ENCODE measurements around the gene GRK7. TPM values are rescaled to one million over a fixed set of nuclear protein-coding genes. Genes with fewer than 3 reads are reported as not detected.

The GRK7 gene
- total and polyA plus RNA-seq, 9 of the 15 experiments (the other 6 are each of a cell fraction or from before 2014, with no cell fraction given) = 0.01 to 0.08 (median 0.04) TPM; not detected in 3

DNA sequence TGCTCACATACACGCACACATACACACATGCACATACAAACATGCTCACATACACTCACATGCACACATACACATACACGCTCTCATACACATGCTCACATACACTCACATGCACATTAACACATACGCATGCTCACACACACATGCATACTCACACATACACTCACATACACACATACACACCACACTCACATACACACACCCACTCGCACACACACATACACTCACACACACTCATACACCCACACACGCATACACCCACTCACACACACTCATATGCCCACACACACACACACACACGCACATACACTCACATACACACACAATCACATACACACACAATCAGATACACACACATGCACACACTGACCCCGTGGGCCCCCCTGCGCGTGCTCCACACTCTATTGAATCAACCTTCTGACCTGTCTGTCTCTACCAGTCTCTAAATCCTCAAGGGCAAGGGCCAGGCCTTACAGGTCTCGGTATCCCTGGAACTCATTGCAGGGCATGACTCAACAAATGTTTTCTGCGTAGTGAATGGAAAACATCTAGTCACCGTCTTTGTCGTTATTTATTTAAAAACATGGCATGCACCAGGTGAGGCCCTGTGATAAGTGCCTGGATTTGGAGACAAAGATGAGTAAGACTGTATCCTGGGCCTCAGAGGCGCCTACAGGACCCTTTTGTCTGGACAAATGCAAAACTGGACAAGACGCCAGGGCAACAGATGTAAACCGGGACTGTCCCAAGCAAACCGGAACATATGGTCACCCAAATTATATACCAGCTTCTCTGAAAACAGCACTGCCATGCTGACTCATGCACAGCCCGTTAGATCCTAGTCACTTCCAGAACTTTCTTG, 41.8 kb downstream of the GRK7 start (continued):
- TF ChIP-seq, protein P1, sequence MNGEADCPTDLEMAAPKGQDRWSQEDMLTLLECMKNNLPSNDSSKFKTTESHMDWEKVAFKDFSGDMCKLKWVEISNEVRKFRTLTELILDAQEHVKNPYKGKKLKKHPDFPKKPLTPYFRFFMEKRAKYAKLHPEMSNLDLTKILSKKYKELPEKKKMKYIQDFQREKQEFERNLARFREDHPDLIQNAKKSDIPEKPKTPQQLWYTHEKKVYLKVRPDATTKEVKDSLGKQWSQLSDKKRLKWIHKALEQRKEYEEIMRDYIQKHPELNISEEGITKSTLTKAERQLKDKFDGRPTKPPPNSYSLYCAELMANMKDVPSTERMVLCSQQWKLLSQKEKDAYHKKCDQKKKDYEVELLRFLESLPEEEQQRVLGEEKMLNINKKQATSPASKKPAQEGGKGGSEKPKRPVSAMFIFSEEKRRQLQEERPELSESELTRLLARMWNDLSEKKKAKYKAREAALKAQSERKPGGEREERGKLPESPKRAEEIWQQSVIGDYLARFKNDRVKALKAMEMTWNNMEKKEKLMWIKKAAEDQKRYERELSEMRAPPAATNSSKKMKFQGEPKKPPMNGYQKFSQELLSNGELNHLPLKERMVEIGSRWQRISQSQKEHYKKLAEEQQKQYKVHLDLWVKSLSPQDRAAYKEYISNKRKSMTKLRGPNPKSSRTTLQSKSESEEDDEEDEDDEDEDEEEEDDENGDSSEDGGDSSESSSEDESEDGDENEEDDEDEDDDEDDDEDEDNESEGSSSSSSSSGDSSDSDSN (IDR thresholded peaks at IDR 0.05; ENCODE audit: borderline replicate concordance in 1 of 2, low read depth in 2 of 2, low read length in 2 of 2) = 0 out of 4 replicates have a peak, but pooled peaks of 1 of the 2 experiments have one; percentile 39
- TF ChIP-seq ZNF778 (CRISPR knock-in tag; IDR thresholded peaks at IDR 0.05) = no peak
- no peak; the same call in 1 of the 2 replicates for TF ChIP-seq MBD2 (IDR thresholded peaks at IDR 0.05; ENCODE audit: borderline replicate concordance, low read depth)
- TF ChIP-seq, protein P2, sequence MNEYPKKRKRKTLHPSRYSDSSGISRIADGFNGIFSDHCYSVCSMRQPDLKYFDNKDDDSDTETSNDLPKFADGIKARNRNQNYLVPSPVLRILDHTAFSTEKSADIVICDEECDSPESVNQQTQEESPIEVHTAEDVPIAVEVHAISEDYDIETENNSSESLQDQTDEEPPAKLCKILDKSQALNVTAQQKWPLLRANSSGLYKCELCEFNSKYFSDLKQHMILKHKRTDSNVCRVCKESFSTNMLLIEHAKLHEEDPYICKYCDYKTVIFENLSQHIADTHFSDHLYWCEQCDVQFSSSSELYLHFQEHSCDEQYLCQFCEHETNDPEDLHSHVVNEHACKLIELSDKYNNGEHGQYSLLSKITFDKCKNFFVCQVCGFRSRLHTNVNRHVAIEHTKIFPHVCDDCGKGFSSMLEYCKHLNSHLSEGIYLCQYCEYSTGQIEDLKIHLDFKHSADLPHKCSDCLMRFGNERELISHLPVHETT (CRISPR knock-in tag; conservative IDR thresholded peaks at IDR 0.05 in 1 of 2, IDR thresholded peaks at IDR 0.05 in 1 of 2) = peak in 1 of 2 experiments; percentile 64; a peak in 1 of 4 replicates
- no peak for TF ChIP-seq CBFB (CRISPR knock-in tag; IDR thresholded peaks at IDR 0.05)
- peak; percentile 98 for TF ChIP-seq THRAP3 (IDR thresholded peaks at IDR 0.05; ENCODE audit: borderline replicate concordance)
- TF ChIP-seq, protein P3, sequence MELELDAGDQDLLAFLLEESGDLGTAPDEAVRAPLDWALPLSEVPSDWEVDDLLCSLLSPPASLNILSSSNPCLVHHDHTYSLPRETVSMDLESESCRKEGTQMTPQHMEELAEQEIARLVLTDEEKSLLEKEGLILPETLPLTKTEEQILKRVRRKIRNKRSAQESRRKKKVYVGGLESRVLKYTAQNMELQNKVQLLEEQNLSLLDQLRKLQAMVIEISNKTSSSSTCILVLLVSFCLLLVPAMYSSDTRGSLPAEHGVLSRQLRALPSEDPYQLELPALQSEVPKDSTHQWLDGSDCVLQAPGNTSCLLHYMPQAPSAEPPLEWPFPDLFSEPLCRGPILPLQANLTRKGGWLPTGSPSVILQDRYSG (tag; conservative IDR thresholded peaks at IDR 0.05; ENCODE audit: low read depth) = no peak
- TF ChIP-seq, protein P4, sequence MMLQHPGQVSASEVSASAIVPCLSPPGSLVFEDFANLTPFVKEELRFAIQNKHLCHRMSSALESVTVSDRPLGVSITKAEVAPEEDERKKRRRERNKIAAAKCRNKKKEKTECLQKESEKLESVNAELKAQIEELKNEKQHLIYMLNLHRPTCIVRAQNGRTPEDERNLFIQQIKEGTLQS (IDR thresholded peaks at IDR 0.05) = peak; percentile 97
- TF ChIP-seq, protein P4 (CRISPR knock-in tag; conservative IDR thresholded peaks at IDR 0.05) = peak; percentile 96
- TF ChIP-seq TEAD1 (CRISPR knock-in tag; IDR thresholded peaks at IDR 0.05) = 0 out of 4 replicates have a peak, but pooled peaks of 1 of the 2 experiments have one; percentile 16
- peak; percentile 85 to 95 for TF ChIP-seq TRIM24 (IDR thresholded peaks at IDR 0.05)
- TF ChIP-seq ZNF780A (CRISPR knock-in tag; IDR thresholded peaks at IDR 0.05) = no peak
- TF ChIP-seq, protein P5, sequence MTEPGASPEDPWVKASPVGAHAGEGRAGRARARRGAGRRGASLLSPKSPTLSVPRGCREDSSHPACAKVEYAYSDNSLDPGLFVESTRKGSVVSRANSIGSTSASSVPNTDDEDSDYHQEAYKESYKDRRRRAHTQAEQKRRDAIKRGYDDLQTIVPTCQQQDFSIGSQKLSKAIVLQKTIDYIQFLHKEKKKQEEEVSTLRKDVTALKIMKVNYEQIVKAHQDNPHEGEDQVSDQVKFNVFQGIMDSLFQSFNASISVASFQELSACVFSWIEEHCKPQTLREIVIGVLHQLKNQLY (CRISPR knock-in tag; conservative IDR thresholded peaks at IDR 0.05) = no peak
- no peak for TF ChIP-seq ATF1 (CRISPR knock-in tag; IDR thresholded peaks at IDR 0.05)
- peak; percentile 71 for TF ChIP-seq ATF1 (tag; IDR thresholded peaks at IDR 0.05)
- TF ChIP-seq FOXK2 (conservative IDR thresholded peaks at IDR 0.05 in 1 of 2, IDR thresholded peaks at IDR 0.05 in 1 of 2; ENCODE audit: low read depth in 2 of 2) = peak; percentile 61 to 69
- TF ChIP-seq, protein P6, sequence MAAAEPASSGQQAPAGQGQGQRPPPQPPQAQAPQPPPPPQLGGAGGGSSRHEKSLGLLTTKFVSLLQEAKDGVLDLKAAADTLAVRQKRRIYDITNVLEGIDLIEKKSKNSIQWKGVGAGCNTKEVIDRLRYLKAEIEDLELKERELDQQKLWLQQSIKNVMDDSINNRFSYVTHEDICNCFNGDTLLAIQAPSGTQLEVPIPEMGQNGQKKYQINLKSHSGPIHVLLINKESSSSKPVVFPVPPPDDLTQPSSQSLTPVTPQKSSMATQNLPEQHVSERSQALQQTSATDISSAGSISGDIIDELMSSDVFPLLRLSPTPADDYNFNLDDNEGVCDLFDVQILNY (CRISPR knock-in tag; IDR thresholded peaks at IDR 0.05) = no peak
- TF ChIP-seq HIVEP1 (CRISPR knock-in tag; IDR thresholded peaks at IDR 0.05) = no peak

Data from K562 (cell line).